Breast epithelium (tissue), 4 donors: Measurements from ENCODE around the gene USP3. TPM values are rescaled to one million over a fixed set of nuclear protein-coding genes. Genes with fewer than 3 reads are reported as not detected.

Experiments used
- DNase-seq, 2 donors: peaks; one replicate each; pipeline ENCODE4 v3.0.0-alpha.2; 2019; ENCODE audit warnings: low spot score in 2 of 2
- H3K27ac ChIP-seq, 2 donors: fragments of 200-600 bp; sonication (generic) in 1 of 2; one replicate each; pipeline ENCODE4 v1.5.1; 2016 to 2019; ENCODE audit warnings: mild to moderate bottlenecking in 1 of 2
- H3K27me3 ChIP-seq, 2 donors: fragments of 200-600 bp; sonication (generic) in 1 of 2; one replicate each; pipeline versions ENCODE4 v1.5.1 to v1.6.0; 2017 to 2019; ENCODE audit warnings: control low read depth in 1 of 2, mild to moderate bottlenecking in 1 of 2
- H3K36me3 ChIP-seq: fragments of 200-600 bp; one replicate; pipeline ENCODE4 v1.5.1; 2019
- H3K4me1 ChIP-seq, 2 donors: fragments of 200-600 bp; sonication (generic); one replicate each; pipeline ENCODE4 v1.5.1; 2016 to 2019; ENCODE audit warnings: control low read depth in 1 of 2
- H3K4me3 ChIP-seq, 3 donors: fragments of 200-600 bp; sonication (generic); 1 replicate in 2 of 3; 2 replicates in 1 of 3; pipeline ENCODE4 v1.5.1; 2016 to 2019; ENCODE audit warnings: mild to moderate bottlenecking in 3 of 3, moderate library complexity in 2 of 3
- H3K9me3 ChIP-seq, 2 donors: fragments of 200-600 bp; sonication (generic) in 1 of 2; one replicate each; pipeline ENCODE4 v1.5.1; 2016 to 2019; ENCODE audit warnings: control low read depth in 1 of 2
- POLR2A ChIP-seq: fragments of 450-650 bp; IDR thresholded peaks from one replicate; pipeline ENCODE4 v1.6.1; 2016; ENCODE audit warnings: antibody characterized with exemption, mild to moderate bottlenecking, moderate library complexity
- POLR2AphosphoS5 ChIP-seq, 3 donors: sonication (generic); formaldehyde crosslinking; IDR thresholded peaks; one replicate each; pipeline ENCODE4 v1.6.1; 2017; ENCODE audit warnings: antibody characterized with exemption in 3 of 3
- intact Hi-C: fragments of 100-400 bp; cut with DNase I; formaldehyde crosslinking; loops from one replicate; pipeline ENCODE4 v1.15.1; 2023; ENCODE audit warnings: low total_unique reads
- total RNA-seq, 3 donors: library from RNA; depleted of rRNA; stranded (reverse); fragments of >200 nt; gene quantifications; one replicate each; pipeline ENCODE4 v1.1.0, GENCODE V29; 2016
- TF ChIP-seq, protein P1 (sequence below), 3 donors: fragments of 450-650 bp; IDR thresholded peaks; one replicate each; pipeline ENCODE4 v1.5.1; 2016 to 2017; ENCODE audit warnings: antibody characterized with exemption in 3 of 3, mild to moderate bottlenecking in 3 of 3, moderate library complexity in 3 of 3

USP3 gene
- total RNA-seq, 3 donors from 2014 or later = 70.4 to 88.7 (median 76.7) TPM

DNA sequence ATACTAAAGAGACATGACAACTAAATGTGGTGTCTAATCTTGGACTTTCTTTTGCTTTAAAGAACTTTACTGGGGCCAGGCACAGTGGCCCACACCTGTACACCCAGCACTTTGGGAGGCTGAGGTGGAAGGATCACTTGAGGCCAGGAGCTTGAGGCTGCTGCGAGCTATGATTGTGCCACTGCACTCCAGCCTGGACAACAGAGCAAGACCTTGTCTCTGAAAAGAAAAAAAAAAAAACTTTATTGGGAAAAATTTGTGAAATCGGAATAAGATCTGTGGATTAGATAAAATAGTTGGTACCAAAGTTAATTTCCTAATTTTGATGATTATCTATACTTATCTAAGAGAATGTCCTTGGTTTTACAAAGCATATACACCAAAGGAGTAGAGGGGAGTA, 34.4 kb upstream of the USP3 start:
- TF ChIP-seq POLR2A = no peak

DNA sequence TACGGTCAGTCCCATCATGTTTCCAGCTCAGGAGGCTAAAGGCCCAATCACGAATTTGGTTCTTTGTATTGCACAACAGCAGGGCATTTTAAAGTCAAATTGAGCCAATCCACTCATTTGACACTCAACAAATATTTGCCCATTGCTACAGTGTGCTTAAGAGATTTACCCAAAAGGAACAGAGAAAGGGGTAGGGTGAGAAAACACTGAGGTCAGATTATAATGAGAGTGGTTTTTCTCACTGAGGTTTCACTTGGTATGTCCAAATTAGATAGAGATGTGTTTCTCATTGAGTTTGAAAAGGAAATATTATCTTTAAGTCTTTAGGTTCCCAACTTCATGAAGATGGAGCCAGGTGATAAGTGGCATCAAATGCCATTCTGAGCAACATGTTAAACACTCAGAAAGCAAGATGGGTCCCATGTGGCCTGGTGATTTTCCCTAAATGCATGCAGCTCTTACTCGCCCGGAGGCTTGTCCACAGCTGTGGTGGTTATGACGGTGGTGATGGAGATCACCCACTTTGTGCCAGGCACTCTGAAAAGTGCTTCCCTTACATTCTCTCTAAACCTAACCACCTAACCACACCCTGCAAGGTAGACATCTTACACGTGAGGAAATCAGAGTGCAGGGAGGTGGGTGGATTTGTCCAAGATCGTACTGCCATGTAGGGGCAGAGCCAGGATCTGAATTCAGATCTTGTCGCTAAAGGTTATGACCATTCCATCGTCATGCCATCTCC, 31.2 kb upstream of the USP3 start:
- TF ChIP-seq POLR2A (no peak), POLR2AphosphoS5 (IDR thresholded peaks at IDR 0.05) (no peak)
- TF ChIP-seq, protein P1, sequence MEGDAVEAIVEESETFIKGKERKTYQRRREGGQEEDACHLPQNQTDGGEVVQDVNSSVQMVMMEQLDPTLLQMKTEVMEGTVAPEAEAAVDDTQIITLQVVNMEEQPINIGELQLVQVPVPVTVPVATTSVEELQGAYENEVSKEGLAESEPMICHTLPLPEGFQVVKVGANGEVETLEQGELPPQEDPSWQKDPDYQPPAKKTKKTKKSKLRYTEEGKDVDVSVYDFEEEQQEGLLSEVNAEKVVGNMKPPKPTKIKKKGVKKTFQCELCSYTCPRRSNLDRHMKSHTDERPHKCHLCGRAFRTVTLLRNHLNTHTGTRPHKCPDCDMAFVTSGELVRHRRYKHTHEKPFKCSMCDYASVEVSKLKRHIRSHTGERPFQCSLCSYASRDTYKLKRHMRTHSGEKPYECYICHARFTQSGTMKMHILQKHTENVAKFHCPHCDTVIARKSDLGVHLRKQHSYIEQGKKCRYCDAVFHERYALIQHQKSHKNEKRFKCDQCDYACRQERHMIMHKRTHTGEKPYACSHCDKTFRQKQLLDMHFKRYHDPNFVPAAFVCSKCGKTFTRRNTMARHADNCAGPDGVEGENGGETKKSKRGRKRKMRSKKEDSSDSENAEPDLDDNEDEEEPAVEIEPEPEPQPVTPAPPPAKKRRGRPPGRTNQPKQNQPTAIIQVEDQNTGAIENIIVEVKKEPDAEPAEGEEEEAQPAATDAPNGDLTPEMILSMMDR (IDR thresholded peaks at IDR 0.05) = no peak
- no peaks in the 10 kb centered on the region for H3K36me3 ChIP-seq
- H3K9me3 ChIP-seq = no peaks in the 10 kb centered on the region
- H3K27ac ChIP-seq = peak overlapping the region; percentile 33 to 62
- DNase-seq = no peak
- no peaks in the 10 kb centered on the region for H3K4me1 ChIP-seq
- no peak overlapping the region for H3K4me3 ChIP-seq
- no peaks in the 10 kb centered on the region for H3K27me3 ChIP-seq
- intact Hi-C loops = no loop called here

More for the DNA sequence above, 34.4 kb upstream of the USP3 start:
- Histone ChIP-seq H3K4me1 (no peaks in the 10 kb centered on the region), H3K27me3 (no peaks in the 10 kb centered on the region), H3K4me3 (no peak overlapping the region), H3K27ac (no peak overlapping the region), H3K36me3 (no peaks in the 10 kb centered on the region), H3K9me3 (no peaks in the 10 kb centered on the region)
- DNase-seq = no peak
- intact Hi-C loops = no loop called here

DNA sequence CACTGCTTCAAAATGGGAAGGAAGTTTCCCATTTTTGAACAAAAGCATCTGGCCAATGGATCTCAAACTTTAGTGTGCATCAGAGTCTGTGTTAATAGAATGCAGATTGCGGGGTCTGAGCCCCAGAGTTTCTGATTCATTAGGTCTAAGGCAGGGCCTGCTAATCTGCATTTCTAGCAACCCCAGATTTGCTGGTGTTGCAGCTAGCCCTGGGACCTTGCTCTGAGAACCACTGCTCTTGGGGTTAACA, 30.7 kb upstream of the USP3 start:
- peak overlapping the region; percentile 33 to 62 for H3K27ac ChIP-seq

DNA sequence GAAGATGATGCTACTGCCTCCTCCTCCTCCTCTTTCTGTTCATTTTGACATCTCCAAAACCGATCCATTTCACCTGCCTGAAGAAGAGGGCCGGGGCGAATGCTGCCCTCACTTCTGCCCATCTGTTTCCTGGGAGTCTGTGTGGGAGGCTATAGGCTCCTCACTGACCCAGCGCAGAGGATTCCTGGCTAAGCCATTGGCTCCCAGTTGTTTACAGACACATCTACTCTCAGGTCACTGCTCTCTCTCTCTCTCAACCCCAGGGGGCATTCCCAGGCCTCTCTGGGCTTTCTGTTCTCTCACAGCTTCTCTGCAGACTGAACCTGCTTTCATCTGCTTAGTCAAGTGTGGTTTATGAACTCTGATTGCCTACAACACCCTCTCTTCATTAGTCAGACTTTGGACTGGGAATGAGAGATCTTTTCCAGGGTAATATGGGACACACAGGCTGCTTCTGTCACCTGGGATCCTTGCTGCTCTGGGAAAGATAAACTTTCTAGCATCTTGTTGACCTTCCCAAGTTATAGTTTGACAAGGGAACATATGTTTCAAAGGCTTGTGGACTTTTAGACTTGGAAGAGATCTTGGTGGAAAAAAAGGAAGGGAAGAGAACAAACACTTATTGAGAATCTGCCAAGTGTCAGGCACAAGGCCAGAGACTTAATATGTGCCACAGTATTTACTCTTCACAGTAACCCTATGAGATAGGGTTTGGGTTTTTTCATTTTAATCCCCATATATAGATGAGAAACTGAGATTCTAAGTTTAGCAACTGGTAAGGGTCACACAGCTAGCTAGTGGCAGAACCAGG, 30.2 kb upstream of the USP3 start:
- no peak for DNase-seq
- H3K27me3 ChIP-seq = no peaks in the 10 kb centered on the region
- H3K9me3 ChIP-seq = no peaks in the 10 kb centered on the region
- intact Hi-C loops = no loop called here
- TF ChIP-seq POLR2AphosphoS5 (IDR thresholded peaks at IDR 0.05) = no peak
- peak overlapping the region; percentile 33 to 62 for H3K27ac ChIP-seq
- no peak overlapping the region for H3K4me3 ChIP-seq
- H3K36me3 ChIP-seq = no peaks in the 10 kb centered on the region
- no peaks in the 10 kb centered on the region for H3K4me1 ChIP-seq

More for the DNA sequence above, 30.7 kb upstream of the USP3 start:
- Histone ChIP-seq H3K9me3 (no peaks in the 10 kb centered on the region), H3K4me3 (no peak overlapping the region), H3K27me3 (no peaks in the 10 kb centered on the region), H3K36me3 (no peaks in the 10 kb centered on the region), H3K4me1 (no peaks in the 10 kb centered on the region)
- intact Hi-C loops = no loop called here
- TF ChIP-seq POLR2A (no peak), POLR2AphosphoS5 (IDR thresholded peaks at IDR 0.05) (no peak)
- TF ChIP-seq, protein P1 (IDR thresholded peaks at IDR 0.05) = no peak
- no peak for DNase-seq

DNA sequence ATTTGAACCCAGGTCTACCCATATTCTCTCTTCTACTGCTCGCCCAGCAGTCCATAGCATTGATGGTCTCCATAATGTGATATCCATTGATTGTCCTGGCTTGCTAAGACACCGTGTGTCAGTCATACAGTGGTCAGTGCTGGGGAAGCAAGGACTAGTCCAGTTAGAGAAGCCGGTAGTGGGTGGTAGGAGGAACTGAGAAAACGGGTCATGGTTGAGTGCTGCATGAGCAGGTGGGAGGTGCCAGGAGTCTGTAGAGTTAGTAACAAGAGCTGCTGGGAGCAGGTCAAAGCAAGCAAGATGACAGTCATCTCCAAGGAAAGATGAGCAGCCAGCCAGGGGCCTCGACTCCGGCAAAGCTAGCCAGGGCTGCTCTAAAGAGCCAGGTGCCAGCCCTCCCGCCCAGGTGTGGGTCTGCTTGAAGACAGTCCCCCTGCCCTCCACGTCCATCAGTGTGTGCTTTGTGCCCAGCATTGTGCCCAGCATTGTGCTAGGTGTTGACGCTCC, 29.5 kb upstream of the USP3 start:
- H3K27ac ChIP-seq = peak overlapping the region; percentile 33 to 62
- H3K36me3 ChIP-seq = no peaks in the 10 kb centered on the region
- H3K9me3 ChIP-seq = no peaks in the 10 kb centered on the region
- intact Hi-C loops = no loop called here
- no peaks in the 10 kb centered on the region for H3K4me1 ChIP-seq
- no peaks in the 10 kb centered on the region for H3K27me3 ChIP-seq
- no peak for DNase-seq
- TF ChIP-seq, protein P1 (IDR thresholded peaks at IDR 0.05) = no peak
- TF ChIP-seq POLR2AphosphoS5 (IDR thresholded peaks at IDR 0.05) (no peak), POLR2A (no peak)
- no peak overlapping the region for H3K4me3 ChIP-seq

DNA sequence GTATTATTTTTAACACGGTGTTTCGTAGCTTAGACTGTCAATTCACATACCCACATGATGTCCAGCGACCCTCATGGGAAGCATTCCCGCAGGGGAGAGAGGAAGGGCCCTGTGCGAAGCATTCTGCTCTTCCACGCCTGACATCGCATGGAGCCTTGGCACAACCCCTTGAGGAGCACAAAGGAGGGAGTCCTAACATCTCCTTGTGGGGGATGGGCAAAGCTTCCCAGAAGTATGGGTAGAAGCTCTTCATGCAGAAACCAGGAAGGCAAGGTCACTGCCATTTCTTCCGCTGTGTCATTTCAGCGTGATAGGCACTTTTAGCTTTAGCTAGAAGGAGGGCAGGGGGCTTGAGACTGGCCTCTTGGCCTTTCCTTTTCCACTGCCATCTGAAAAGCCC, 28.7 kb upstream of the USP3 start:
- Histone ChIP-seq H3K4me3 (no peak overlapping the region), H3K27ac (no peak overlapping the region), H3K9me3 (no peaks in the 10 kb centered on the region), H3K27me3 (no peaks in the 10 kb centered on the region), H3K4me1 (no peaks in the 10 kb centered on the region), H3K36me3 (no peaks in the 10 kb centered on the region)
- no peak for DNase-seq
- intact Hi-C loops = no loop called here
- TF ChIP-seq, protein P1 (IDR thresholded peaks at IDR 0.05) = no peak
- TF ChIP-seq POLR2A (no peak), POLR2AphosphoS5 (IDR thresholded peaks at IDR 0.05) (no peak)
